ENCODE data around the gene OR2A42. TPM values are rescaled to one million over a fixed set of nuclear protein-coding genes. Genes with fewer than 3 reads are reported as not detected.

Gene OR2A42
- total RNA-seq, 1 donor from 2014 or later, result not detected

Other genes with a start within 250 kb of the OR2A42 start
- not detected in 2 replicates for gene OR6B1, start 239.3 kb downstream of the OR2A42 start, total RNA-seq
- gene OR2A5, start 190.7 kb downstream of the OR2A42 start, total RNA-seq, result not detected in 2 replicates
- gene OR2A25, start 169.8 kb downstream of the OR2A42 start, total RNA-seq, result not detected in 2 replicates
- not detected in 2 replicates for gene OR2A12, start 153.3 kb downstream of the OR2A42 start, total RNA-seq
- gene OR2A2, start 130.0 kb downstream of the OR2A42 start, total RNA-seq, result not detected in 2 replicates
- gene OR2A14, start 116.4 kb downstream of the OR2A42 start, total RNA-seq, result not detected in 2 replicates
- gene CTAGE4, start 56.1 kb downstream of the OR2A42 start, total RNA-seq, result 0.99 and 1.4 TPM in 2 replicates
- gene ARHGEF35, start 43.8 kb downstream of the OR2A42 start, total RNA-seq, result 4.4 and 5.0 TPM in 2 replicates
- gene OR2A7, start 25.2 kb upstream of the OR2A42 start, total RNA-seq, result 0.62 and 0.64 TPM in 2 replicates
- gene CTAGE8, start 29.7 kb upstream of the OR2A42 start, total RNA-seq, result 0.96 and 0.98 TPM in 2 replicates
- gene OR2A1, start 72.8 kb upstream of the OR2A42 start, total RNA-seq, result not detected in 2 replicates
- gene ARHGEF5, start 115.8 kb upstream of the OR2A42 start, total RNA-seq, result 9.3 and 10.5 TPM in 2 replicates
- gene NOBOX, start 164.1 kb upstream of the OR2A42 start, total RNA-seq, result not detected in 2 replicates

Data from astrocyte (in vitro differentiated cells and primary cell).